Suprapubic skin (tissue), 4 donors: ENCODE measurements around the gene BCAN. TPM values are rescaled to one million over a fixed set of nuclear protein-coding genes. Genes with fewer than 3 reads are reported as not detected.

Source experiments
- DNase-seq, 2 donors: peaks; one replicate each; pipeline ENCODE4 v3.0.0-alpha.2; 2019; ENCODE audit warnings: low spot score in 2 of 2
- H3K27ac ChIP-seq: fragments of 200-600 bp; sonication (generic); one replicate; pipeline ENCODE4 v1.5.1; 2019
- H3K27me3 ChIP-seq: fragments of 200-600 bp; sonication (generic); one replicate; pipeline ENCODE4 v1.5.1; 2019
- H3K36me3 ChIP-seq: fragments of 200-600 bp; sonication (generic); one replicate; pipeline ENCODE4 v1.5.1; 2019
- H3K4me1 ChIP-seq: fragments of 200-600 bp; sonication (generic); one replicate; pipeline ENCODE4 v1.5.1; 2019
- H3K4me3 ChIP-seq: fragments of 200-600 bp; sonication (generic); one replicate; pipeline ENCODE4 v1.5.1; 2019; ENCODE audit warnings: mild to moderate bottlenecking
- H3K9me3 ChIP-seq: fragments of 200-600 bp; sonication (generic); one replicate; pipeline ENCODE4 v1.5.1; 2019
- EP300 ChIP-seq: sonication (generic); formaldehyde crosslinking; IDR thresholded peaks from one replicate; pipeline ENCODE4 v1.6.1; 2017; ENCODE audit warnings: antibody characterized with exemption
- POLR2A ChIP-seq, 2 donors: fragments of 450-650 bp; IDR thresholded peaks; one replicate each; pipeline ENCODE4 v1.6.1; 2017; ENCODE audit warnings: antibody characterized with exemption in 2 of 2, mild to moderate bottlenecking in 2 of 2, moderate library complexity in 2 of 2
- POLR2AphosphoS5 ChIP-seq, 3 donors: sonication (generic); formaldehyde crosslinking; IDR thresholded peaks; one replicate each; pipeline ENCODE4 v1.6.1; 2017; ENCODE audit warnings: antibody characterized with exemption in 3 of 3
- WGBS: methylation state at CpG from one replicate; pipeline ENCODE4 v1.1.5; 2018; 5-methylcytosine and 5-hydroxymethylcytosine counted together
- total RNA-seq, 4 donors: library from RNA; depleted of rRNA; stranded (reverse); fragments of >200 nt; gene quantifications; one replicate each; pipeline ENCODE4 v1.1.0, GENCODE V29; 2016
- TF ChIP-seq, protein P1 (sequence below), 2 donors: fragments of 200-600 bp in 1 of 2; fragments of 450-650 bp in 1 of 2; sonication (generic) in 1 of 2; IDR thresholded peaks; one replicate each; pipeline ENCODE4 v1.5.1; 2016 to 2019; ENCODE audit warnings: antibody characterized with exemption in 2 of 2, mild to moderate bottlenecking in 1 of 2, moderate library complexity in 1 of 2

Gene BCAN
- total RNA-seq, 4 donors from 2014 or later: 17.8 to 41.2 (median 29.4) TPM

DNA sequence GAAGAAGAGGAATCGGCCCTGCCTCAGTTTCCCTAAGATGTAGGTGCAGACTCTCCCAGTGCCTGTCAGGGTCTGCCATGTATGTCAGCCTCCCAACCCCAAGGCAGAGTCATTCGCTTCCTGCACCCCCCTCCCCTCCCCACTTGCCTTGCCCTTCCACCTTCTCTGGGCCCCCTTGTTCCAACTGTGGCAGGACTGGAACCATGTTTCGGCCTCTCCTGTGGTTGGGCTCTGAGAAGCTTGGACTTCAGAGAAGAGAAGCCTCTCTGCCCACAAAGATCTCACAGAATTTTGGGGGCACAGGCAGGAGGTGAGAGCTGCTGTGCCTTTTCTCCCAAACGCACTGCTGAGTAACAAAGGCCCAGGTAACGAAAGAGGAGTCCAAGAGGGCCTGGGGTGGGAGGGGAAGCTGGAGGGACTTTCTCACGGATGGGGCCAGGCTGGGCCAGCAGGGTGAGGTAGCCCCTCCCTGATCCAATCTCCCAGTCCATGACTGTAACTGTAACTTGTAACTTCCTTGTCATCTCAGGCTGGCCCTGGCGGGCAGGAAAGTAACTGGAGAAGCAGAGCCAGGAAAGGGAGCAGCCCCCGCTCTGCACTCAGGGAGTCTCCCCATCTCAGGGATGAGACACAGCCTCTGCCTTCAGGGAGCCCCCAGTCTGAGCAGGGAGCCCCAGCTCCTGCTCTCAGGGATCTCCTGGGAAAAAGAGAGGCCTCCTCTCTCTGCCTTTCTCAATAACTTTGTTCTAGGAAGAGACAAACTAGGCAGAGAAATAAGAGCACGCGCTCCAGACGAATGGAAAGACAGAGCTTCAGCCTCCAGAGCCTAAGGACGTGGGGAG lies 52.2 kb downstream of the BCAN start:
- Histone ChIP-seq H3K27me3 (no peaks in the 10 kb centered on the region), H3K27ac (no peak overlapping the region), H3K4me3 (no peak overlapping the region), H3K36me3 (peaks cover 2% of the 10 kb centered on the region), H3K4me1 (peaks cover 48% of the 10 kb centered on the region), H3K9me3 (no peaks in the 10 kb centered on the region)
- WGBS: 53% methylated on average over 12 of the region's 12 CpGs
- no peak for DNase-seq
- no peak for TF ChIP-seq EP300
- TF ChIP-seq POLR2AphosphoS5 (IDR thresholded peaks at IDR 0.05): no peak
- TF ChIP-seq, protein P1, sequence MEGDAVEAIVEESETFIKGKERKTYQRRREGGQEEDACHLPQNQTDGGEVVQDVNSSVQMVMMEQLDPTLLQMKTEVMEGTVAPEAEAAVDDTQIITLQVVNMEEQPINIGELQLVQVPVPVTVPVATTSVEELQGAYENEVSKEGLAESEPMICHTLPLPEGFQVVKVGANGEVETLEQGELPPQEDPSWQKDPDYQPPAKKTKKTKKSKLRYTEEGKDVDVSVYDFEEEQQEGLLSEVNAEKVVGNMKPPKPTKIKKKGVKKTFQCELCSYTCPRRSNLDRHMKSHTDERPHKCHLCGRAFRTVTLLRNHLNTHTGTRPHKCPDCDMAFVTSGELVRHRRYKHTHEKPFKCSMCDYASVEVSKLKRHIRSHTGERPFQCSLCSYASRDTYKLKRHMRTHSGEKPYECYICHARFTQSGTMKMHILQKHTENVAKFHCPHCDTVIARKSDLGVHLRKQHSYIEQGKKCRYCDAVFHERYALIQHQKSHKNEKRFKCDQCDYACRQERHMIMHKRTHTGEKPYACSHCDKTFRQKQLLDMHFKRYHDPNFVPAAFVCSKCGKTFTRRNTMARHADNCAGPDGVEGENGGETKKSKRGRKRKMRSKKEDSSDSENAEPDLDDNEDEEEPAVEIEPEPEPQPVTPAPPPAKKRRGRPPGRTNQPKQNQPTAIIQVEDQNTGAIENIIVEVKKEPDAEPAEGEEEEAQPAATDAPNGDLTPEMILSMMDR (IDR thresholded peaks at IDR 0.05): no peak
- no peak for TF ChIP-seq POLR2A (IDR thresholded peaks at IDR 0.05)

DNA sequence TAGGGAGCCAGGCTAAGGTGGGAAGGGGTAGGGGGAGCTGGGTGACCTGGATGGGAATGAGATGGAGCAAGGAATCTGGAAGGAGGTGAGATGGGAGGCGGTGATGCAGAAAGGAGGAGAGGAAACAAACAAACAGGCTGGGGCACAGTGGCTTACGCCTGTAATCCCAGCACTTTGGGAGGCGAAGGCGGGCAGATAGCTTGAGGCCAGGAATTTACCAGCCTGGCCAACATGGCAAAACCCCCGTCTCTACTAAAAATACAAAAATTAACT lies 52.7 kb downstream of the BCAN start:
- no peak overlapping the region for H3K4me3 ChIP-seq
- peaks cover 43% of the 10 kb centered on the region for H3K4me1 ChIP-seq
- H3K27me3 ChIP-seq: no peaks in the 10 kb centered on the region
- no peak for DNase-seq
- H3K9me3 ChIP-seq: no peaks in the 10 kb centered on the region
- no peak overlapping the region for H3K27ac ChIP-seq
- H3K36me3 ChIP-seq: peaks cover 6% of the 10 kb centered on the region
- TF ChIP-seq, protein P1 (IDR thresholded peaks at IDR 0.05): no peak
- TF ChIP-seq POLR2AphosphoS5 (IDR thresholded peaks at IDR 0.05) (no peak), POLR2A (IDR thresholded peaks at IDR 0.05) (no peak), EP300 (no peak)
- 60% methylated on average over 5 of the region's 5 CpGs for WGBS

DNA sequence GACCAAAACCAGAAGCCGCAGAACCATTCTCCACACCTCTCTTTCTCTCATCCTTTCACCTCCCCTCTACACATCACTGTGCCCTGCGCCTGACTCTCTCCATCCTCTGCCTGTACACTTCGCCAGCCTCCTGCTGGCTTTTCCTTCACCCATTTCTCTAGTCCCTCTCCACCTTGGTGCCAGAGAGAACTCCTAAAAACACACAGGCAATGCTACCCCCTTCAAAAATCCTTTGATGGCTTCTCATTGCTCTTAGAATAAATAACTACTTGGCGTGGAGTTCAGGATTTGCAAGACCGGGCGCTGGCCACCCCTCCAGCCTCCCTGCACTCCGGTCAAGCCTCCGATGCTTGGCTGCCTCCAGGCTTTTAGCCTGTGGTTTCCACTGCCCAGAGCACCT lies 54.8 kb downstream of the BCAN start:
- WGBS: 81% methylated on average over 8 of the region's 8 CpGs

DNA sequence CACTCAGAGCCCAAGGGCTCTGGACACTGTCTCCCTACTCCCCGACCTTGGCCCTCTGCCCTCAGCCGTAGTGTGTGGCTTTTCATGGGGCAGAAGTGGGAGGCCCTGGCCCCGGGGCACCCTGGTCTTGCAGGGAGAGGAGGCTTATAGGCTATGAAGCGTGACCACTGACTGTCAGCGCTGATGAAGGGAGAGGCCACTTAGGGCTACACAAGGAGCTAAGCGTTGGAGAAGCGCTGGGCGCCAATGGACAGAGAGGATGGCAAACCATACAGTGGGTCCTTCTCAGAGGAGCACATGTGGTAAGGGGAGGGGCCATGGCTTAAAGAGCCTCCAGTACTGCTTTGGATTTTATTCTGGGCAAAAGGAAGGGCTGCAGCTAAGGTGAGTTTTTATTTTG lies 55.6 kb downstream of the BCAN start:
- H3K36me3 ChIP-seq: peaks cover 11% of the 10 kb centered on the region
- peaks cover 24% of the 10 kb centered on the region for H3K4me1 ChIP-seq
- 86% methylated on average over 8 of the region's 8 CpGs for WGBS
- no peak for DNase-seq
- TF ChIP-seq POLR2A (IDR thresholded peaks at IDR 0.05): no peak
- no peak for TF ChIP-seq EP300
- TF ChIP-seq, protein P1 (IDR thresholded peaks at IDR 0.05): no peak
- TF ChIP-seq POLR2AphosphoS5 (IDR thresholded peaks at IDR 0.05): no peak
- no peak overlapping the region for H3K27ac ChIP-seq
- H3K4me3 ChIP-seq: no peak overlapping the region
- no peaks in the 10 kb centered on the region for H3K27me3 ChIP-seq
- no peaks in the 10 kb centered on the region for H3K9me3 ChIP-seq

More for the DNA sequence above, 54.8 kb downstream of the BCAN start:
- peaks cover 31% of the 10 kb centered on the region for H3K4me1 ChIP-seq
- no peak overlapping the region for H3K27ac ChIP-seq
- H3K9me3 ChIP-seq: no peaks in the 10 kb centered on the region
- no peak for DNase-seq
- H3K4me3 ChIP-seq: no peak overlapping the region
- H3K27me3 ChIP-seq: no peaks in the 10 kb centered on the region
- TF ChIP-seq EP300 (no peak), POLR2A (IDR thresholded peaks at IDR 0.05) (no peak)
- TF ChIP-seq, protein P1 (IDR thresholded peaks at IDR 0.05): no peak
- peaks cover 11% of the 10 kb centered on the region for H3K36me3 ChIP-seq

DNA sequence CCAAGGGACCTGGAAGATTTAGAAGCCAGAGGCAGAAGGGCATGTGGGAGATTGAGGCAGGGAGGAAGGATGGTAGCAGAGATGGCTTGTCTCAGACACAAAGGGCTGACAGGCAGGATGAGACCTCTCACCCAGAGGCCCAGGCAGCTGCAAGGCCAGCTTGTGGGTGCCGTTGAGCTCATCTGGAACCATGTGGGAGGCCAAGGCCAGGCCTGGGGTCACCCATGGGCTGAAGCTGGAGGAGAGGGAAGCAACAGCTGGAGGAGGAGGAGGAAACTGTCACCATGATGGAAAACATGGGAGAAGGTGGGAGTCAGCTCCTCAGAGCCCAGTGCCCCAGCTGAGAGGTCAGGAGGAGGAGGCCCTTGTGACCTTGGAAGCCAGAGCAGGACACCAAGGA lies 57.1 kb downstream of the BCAN start:
- no peaks in the 10 kb centered on the region for H3K9me3 ChIP-seq
- peaks cover 20% of the 10 kb centered on the region for H3K4me1 ChIP-seq
- no peak for DNase-seq
- 57% methylated on average over 1 of the region's 1 CpG for WGBS
- TF ChIP-seq POLR2A (IDR thresholded peaks at IDR 0.05): no peak
- TF ChIP-seq POLR2AphosphoS5 (IDR thresholded peaks at IDR 0.05): no peak
- no peak overlapping the region for H3K27ac ChIP-seq
- no peak overlapping the region for H3K4me3 ChIP-seq
- peaks cover 11% of the 10 kb centered on the region for H3K36me3 ChIP-seq
- no peaks in the 10 kb centered on the region for H3K27me3 ChIP-seq
